Activated CD8-positive, alpha-beta T cell treated with anti-CD3 and anti-CD28 coated beads for 36 hours (primary cell): ENCODE results near the gene TEKT3. TPM values are rescaled to one million over a fixed set of nuclear protein-coding genes. Genes with fewer than 3 reads are reported as not detected.

Experiments used
- ATAC-seq: fragments of 200-7000 bp; cut with Tn5 transposase; one replicate; pipeline ENCODE4 v1.10.0; 2021; ENCODE audit warnings: mild to moderate bottlenecking, moderate library complexity
- CTCF ChIA-PET: fragments of 350-600 bp; sonication (Branson Sonifier 250); formaldehyde crosslinking; loops from one replicate; lab custom pipeline; 2021; ENCODE audit warnings: antibody characterized with exemption; lab: Charles Lee
- POLR2A ChIA-PET: fragments of 350-600 bp; sonication (Branson Sonifier 250); formaldehyde crosslinking; loops from one replicate; lab custom pipeline; 2021; ENCODE audit warnings: antibody characterized with exemption; lab: Charles Lee
- DNase-seq: peaks from one replicate; pipeline ENCODE4 v3.0.0-alpha.2; 2020
- H3K27ac Mint-ChIP-seq: one replicate; pipeline ENCODE4 v1.8.0; 2021; ENCODE audit warnings: mild to moderate bottlenecking, mixed read lengths
- H3K27me3 Mint-ChIP-seq: one replicate; pipeline ENCODE4 v1.8.0; 2021; ENCODE audit warnings: mixed read lengths
- H3K36me3 Mint-ChIP-seq: one replicate; pipeline ENCODE4 v1.8.0; 2021; ENCODE audit warnings: low read depth, mixed read lengths
- H3K4me1 Mint-ChIP-seq: one replicate; pipeline ENCODE4 v1.8.0; 2021; ENCODE audit warnings: low read depth, mixed read lengths
- H3K4me3 Mint-ChIP-seq: one replicate; pipeline ENCODE4 v1.8.0; 2021; ENCODE audit warnings: mild to moderate bottlenecking, moderate library complexity, mixed read lengths
- H3K9me3 Mint-ChIP-seq: one replicate; pipeline ENCODE4 v1.8.0; 2021; ENCODE audit warnings: mixed read lengths
- intact Hi-C: fragments of 100-400 bp; cut with micrococcal nuclease; formaldehyde crosslinking; loops from one replicate; pipeline ENCODE4 v1.10.0; 2022
- total RNA-seq, 2 experiments: library from RNA; stranded (reverse); gene quantifications; one replicate each; pipeline ENCODE4 v1.2.3, GENCODE V29; 2021
- TF ChIP-seq, protein P1 (sequence below): fragments of 200-600 bp; IDR thresholded peaks from one replicate; pipeline ENCODE4 v1.8.0; 2022; ENCODE audit warnings: antibody characterized with exemption, mild to moderate bottlenecking

TEKT3 gene
- total RNA-seq, 2 experiments from 2014 or later: not detected

GRCh38 chr17:15335446-15335845 lies 6.0 kb downstream of the TEKT3 start:
- H3K4me3 Mint-ChIP-seq: no peak overlapping the region

GRCh38 chr17:15334266-15334665 lies 7.1 kb downstream of the TEKT3 start:
- ATAC-seq (no peak), DNase-seq (no peak)
- CTCF ChIA-PET: interaction anchor here (1.2 to 1.4 kb wide), 2 partner anchors 42 to 168 kb away, joined by 3 read pairs; no protein-coding TSS in a partner anchor
- Mint-ChIP-seq H3K4me3 (no peak overlapping the region), H3K36me3 (no peaks in the 10 kb centered on the region), H3K9me3 (peaks cover 13% of the 10 kb centered on the region), H3K27ac (no peak overlapping the region), H3K4me1 (no peaks in the 10 kb centered on the region), H3K27me3 (peaks cover 14% of the 10 kb centered on the region)
- TF ChIP-seq, protein P1, sequence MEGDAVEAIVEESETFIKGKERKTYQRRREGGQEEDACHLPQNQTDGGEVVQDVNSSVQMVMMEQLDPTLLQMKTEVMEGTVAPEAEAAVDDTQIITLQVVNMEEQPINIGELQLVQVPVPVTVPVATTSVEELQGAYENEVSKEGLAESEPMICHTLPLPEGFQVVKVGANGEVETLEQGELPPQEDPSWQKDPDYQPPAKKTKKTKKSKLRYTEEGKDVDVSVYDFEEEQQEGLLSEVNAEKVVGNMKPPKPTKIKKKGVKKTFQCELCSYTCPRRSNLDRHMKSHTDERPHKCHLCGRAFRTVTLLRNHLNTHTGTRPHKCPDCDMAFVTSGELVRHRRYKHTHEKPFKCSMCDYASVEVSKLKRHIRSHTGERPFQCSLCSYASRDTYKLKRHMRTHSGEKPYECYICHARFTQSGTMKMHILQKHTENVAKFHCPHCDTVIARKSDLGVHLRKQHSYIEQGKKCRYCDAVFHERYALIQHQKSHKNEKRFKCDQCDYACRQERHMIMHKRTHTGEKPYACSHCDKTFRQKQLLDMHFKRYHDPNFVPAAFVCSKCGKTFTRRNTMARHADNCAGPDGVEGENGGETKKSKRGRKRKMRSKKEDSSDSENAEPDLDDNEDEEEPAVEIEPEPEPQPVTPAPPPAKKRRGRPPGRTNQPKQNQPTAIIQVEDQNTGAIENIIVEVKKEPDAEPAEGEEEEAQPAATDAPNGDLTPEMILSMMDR: no peak
- POLR2A ChIA-PET: no interaction called here
- intact Hi-C loops: no loop called here

More at GRCh38 chr17:15335446-15335845, 6.0 kb downstream of the TEKT3 start:
- intact Hi-C loops: no loop called here
- ChIA-PET CTCF (interaction anchor here (1.2 kb wide), 1 partner anchor 79 kb away, joined by 4 read pairs; no protein-coding TSS in a partner anchor), POLR2A (no interaction called here)
- Mint-ChIP-seq H3K27me3 (peaks cover 23% of the 10 kb centered on the region), H3K36me3 (no peaks in the 10 kb centered on the region), H3K4me1 (no peaks in the 10 kb centered on the region), H3K9me3 (peaks cover 13% of the 10 kb centered on the region), H3K27ac (no peak overlapping the region)
- ATAC-seq: no peak
- TF ChIP-seq, protein P1: no peak
- no peak for DNase-seq

DNA sequence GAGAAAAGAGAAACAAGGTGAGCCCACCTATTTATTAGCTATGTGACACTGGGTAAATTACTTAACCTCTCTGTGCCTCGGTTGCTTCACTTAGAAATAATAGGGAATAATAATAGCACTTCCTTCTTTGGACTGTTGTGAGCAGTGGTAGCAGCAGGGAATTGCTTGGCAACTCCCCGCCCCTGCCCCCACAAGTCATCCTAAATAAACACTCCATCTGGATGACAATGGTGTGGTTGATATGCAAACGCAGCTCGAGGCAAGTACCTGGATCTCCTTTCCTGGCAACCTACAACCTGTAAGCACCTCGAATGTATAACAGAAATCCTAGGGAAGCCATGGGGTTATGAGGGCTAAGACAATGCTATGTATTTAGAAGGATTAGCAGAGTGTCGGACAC lies 9.1 kb downstream of the TEKT3 start:
- Mint-ChIP-seq H3K36me3 (no peaks in the 10 kb centered on the region), H3K4me3 (no peak overlapping the region), H3K9me3 (peaks cover 13% of the 10 kb centered on the region), H3K4me1 (no peaks in the 10 kb centered on the region), H3K27ac (no peak overlapping the region), H3K27me3 (peaks cover 13% of the 10 kb centered on the region)
- DNase-seq: no peak
- TF ChIP-seq, protein P1: no peak
- intact Hi-C loops: no loop called here
- ChIA-PET POLR2A (interaction anchor here (0.8 to 1.0 kb wide), 2 partner anchors 21 to 32 kb away, joined by 3 read pairs; no protein-coding TSS in a partner anchor), CTCF (no interaction called here)
- ATAC-seq: no peak

DNA sequence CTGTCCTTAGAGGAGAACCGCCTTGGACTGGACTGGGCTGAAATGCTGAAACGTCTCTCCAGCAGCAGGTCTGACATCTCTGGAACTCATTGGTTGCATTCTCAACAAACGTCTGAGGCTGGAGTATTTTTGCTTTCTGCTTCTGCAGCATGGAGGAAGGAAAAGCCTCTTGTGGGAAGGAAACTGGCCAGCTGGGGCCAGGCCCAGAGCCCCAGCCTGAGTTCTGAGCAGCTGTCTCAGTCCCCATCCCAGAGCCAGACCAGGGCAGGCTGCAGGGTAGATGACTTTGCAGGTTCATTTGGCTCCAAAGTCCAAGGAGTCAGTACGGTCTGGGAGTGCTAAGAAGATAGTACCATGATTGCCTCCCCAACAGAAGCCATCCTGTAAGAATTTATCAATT lies 18.3 kb downstream of the TEKT3 start:
- POLR2A ChIA-PET: no interaction called here
- CTCF ChIA-PET: no interaction called here
- H3K4me3 Mint-ChIP-seq: no peak overlapping the region
- peaks cover 10% of the 10 kb centered on the region for H3K27me3 Mint-ChIP-seq
- no peaks in the 10 kb centered on the region for H3K9me3 Mint-ChIP-seq
- intact Hi-C loops: no loop called here
- H3K27ac Mint-ChIP-seq: no peak overlapping the region
- DNase-seq: no peak
- no peaks in the 10 kb centered on the region for H3K4me1 Mint-ChIP-seq
- no peaks in the 10 kb centered on the region for H3K36me3 Mint-ChIP-seq
- TF ChIP-seq, protein P1: no peak
- no peak for ATAC-seq

DNA sequence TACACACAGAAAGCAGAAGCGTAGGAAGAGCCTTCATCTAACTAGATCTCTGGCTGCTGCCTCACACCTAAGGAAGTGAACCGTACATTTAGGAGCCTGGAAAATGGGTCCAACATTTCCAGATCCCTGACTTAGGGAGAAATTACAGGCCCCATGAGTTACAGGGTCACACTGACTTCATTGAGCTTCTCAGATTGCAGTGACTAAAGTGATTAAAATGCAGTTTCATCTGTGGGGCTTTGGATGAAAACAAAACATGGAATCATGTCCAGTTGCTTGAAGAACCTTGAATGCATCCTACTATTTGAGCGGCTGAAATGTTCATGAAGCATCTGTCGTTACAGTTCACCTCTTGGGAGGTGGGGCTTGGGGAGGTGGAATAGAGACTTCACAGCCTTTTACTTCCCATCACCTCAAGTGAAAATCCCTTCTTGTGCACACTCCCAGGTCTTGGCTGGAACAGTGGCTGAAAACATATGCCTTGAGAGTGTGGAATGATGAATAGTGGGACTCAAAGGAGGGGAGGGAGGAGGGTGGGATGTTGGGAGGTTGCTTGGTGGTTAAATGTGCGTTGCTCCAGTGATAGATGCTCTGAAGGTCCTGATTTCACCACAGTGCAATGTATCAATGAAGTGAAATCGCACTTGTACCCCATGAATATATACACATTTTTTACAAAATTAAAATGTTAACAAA lies 19.7 kb downstream of the TEKT3 start:
- Mint-ChIP-seq H3K4me1 (no peaks in the 10 kb centered on the region), H3K9me3 (no peaks in the 10 kb centered on the region), H3K36me3 (no peaks in the 10 kb centered on the region), H3K27me3 (peaks cover 10% of the 10 kb centered on the region), H3K27ac (no peak overlapping the region), H3K4me3 (no peak overlapping the region)
- CTCF ChIA-PET: no interaction called here
- intact Hi-C loops: no loop called here
- POLR2A ChIA-PET: no interaction called here
- TF ChIP-seq, protein P1: no peak
- ATAC-seq: no peak
- no peak for DNase-seq
